Loucy (cell line): ENCODE results near the gene IFNLR1.

Source experiments
- H2AFZ ChIP-seq: fragments of 200-600 bp; sonication (generic); 2 replicates; pipeline ENCODE4 v1.6.0; 2016; ENCODE audit warnings: antibody characterized with exemption, mild to moderate bottlenecking, low read length, moderate library complexity
- H3F3A ChIP-seq: fragments of 200-600 bp; 2 replicates; pipeline ENCODE4 v1.6.0; 2016; ENCODE audit warnings: antibody characterized with exemption, low read depth, mild to moderate bottlenecking
- H3K27me3 ChIP-seq: fragments of 200-600 bp; sonication (generic); 2 replicates; pipeline ENCODE4 v1.6.1; 2014; ENCODE audit warnings: low read length, mild to moderate bottlenecking; ENCODE audit not compliant: insufficient read depth, poor library complexity, severe bottlenecking
- H3K36me3 ChIP-seq: fragments of 200-600 bp; sonication (generic); 2 replicates; pipeline ENCODE4 v1.6.1; 2016; ENCODE audit warnings: low read length; ENCODE audit not compliant: insufficient read depth
- H3K4me1 ChIP-seq: fragments of 200-600 bp; sonication (generic); 2 replicates; pipeline ENCODE4 v1.5.1; 2014; ENCODE audit warnings: low read length, mild to moderate bottlenecking; ENCODE audit not compliant: insufficient read depth, poor library complexity, severe bottlenecking
- H3K4me2 ChIP-seq: fragments of 200-600 bp; sonication (generic); 2 replicates; pipeline ENCODE4 v1.6.0; 2014; ENCODE audit warnings: antibody characterized with exemption, low read length, low read depth, mild to moderate bottlenecking; ENCODE audit not compliant: poor library complexity, severe bottlenecking
- H3K4me3 ChIP-seq: fragments of 200-600 bp; sonication (generic); 2 replicates; pipeline ENCODE4 v1.5.1; 2014; ENCODE audit warnings: low read length, mild to moderate bottlenecking, mixed read lengths; ENCODE audit not compliant: poor library complexity, severe bottlenecking
- H3K79me2 ChIP-seq: fragments of 200-600 bp; sonication (generic); 2 replicates; pipeline ENCODE4 v1.6.1; 2014; ENCODE audit warnings: low read length; ENCODE audit not compliant: insufficient read depth
- H3K9ac ChIP-seq: fragments of 200-600 bp; sonication (generic); 2 replicates; pipeline ENCODE4 v1.6.0; 2014; ENCODE audit warnings: mild to moderate bottlenecking, low read depth, low read length, moderate library complexity; ENCODE audit not compliant: poor library complexity, severe bottlenecking
- H3K9me2 ChIP-seq: fragments of 200-600 bp; sonication (generic); replicated peaks from 2 replicates; pipeline ENCODE4 v1.6.1; 2016; ENCODE audit warnings: low read depth, low read length, mixed read lengths
- H3K9me3 ChIP-seq: fragments of 200-600 bp; sonication (generic); 2 replicates; pipeline ENCODE4 v1.6.1; 2014; ENCODE audit warnings: mild to moderate bottlenecking, antibody characterized with exemption, low read length, low read depth; ENCODE audit not compliant: insufficient read depth
- H4K20me1 ChIP-seq: fragments of 200-600 bp; sonication (generic); 2 replicates; pipeline ENCODE4 v1.6.0; 2014; ENCODE audit warnings: antibody characterized with exemption, low read length, mild to moderate bottlenecking; ENCODE audit not compliant: insufficient read depth, poor library complexity, severe bottlenecking
- EZH2phosphoT487 ChIP-seq: fragments of 200-600 bp; IDR thresholded peaks from 2 replicates; pipeline ENCODE4 v1.6.1; 2018; ENCODE audit warnings: antibody characterized with exemption, mild to moderate bottlenecking, moderate library complexity, borderline replicate concordance
- TF ChIP-seq, protein P1 (sequence below): fragments of 200-600 bp; sonication (generic); conservative IDR thresholded peaks from 2 replicates; pipeline ENCODE4 v1.5.1; 2014; ENCODE audit warnings: mild to moderate bottlenecking, antibody characterized with exemption, low read length

Gene IFNLR1

DNA sequence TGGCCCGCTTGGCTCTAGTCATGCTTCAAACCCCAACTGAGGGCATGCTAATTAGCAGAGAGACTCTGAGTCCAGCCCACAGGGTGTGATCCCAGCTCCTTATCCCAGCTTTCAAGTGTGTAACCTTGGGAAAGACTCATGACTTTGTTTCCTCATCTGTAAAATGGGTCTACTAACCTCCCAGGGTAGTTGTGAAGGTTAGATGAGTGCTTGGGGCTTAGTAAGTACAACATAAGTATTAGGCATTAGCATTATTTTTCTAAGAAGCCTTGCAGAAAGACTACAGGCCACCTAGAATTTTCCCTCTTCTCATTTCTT is 78.0 kb downstream of the IFNLR1 start:
- Histone ChIP-seq H2AFZ (no peak overlapping the region), H3K4me3 (no peak overlapping the region), H3F3A (no peaks in the 10 kb centered on the region), H3K4me2 (no peak overlapping the region), H3K9me2 (no peaks in the 10 kb centered on the region), H3K27me3 (no peaks in the 10 kb centered on the region), H3K9ac (no peak overlapping the region), H3K79me2 (no peaks in the 10 kb centered on the region), H3K9me3 (no peaks in the 10 kb centered on the region), H4K20me1 (no peaks in the 10 kb centered on the region), H3K36me3 (no peaks in the 10 kb centered on the region), H3K4me1 (peaks cover 5% of the 10 kb centered on the region)
- TF ChIP-seq, protein P1, sequence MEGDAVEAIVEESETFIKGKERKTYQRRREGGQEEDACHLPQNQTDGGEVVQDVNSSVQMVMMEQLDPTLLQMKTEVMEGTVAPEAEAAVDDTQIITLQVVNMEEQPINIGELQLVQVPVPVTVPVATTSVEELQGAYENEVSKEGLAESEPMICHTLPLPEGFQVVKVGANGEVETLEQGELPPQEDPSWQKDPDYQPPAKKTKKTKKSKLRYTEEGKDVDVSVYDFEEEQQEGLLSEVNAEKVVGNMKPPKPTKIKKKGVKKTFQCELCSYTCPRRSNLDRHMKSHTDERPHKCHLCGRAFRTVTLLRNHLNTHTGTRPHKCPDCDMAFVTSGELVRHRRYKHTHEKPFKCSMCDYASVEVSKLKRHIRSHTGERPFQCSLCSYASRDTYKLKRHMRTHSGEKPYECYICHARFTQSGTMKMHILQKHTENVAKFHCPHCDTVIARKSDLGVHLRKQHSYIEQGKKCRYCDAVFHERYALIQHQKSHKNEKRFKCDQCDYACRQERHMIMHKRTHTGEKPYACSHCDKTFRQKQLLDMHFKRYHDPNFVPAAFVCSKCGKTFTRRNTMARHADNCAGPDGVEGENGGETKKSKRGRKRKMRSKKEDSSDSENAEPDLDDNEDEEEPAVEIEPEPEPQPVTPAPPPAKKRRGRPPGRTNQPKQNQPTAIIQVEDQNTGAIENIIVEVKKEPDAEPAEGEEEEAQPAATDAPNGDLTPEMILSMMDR, result no peak
- no peak for TF ChIP-seq EZH2phosphoT487

DNA sequence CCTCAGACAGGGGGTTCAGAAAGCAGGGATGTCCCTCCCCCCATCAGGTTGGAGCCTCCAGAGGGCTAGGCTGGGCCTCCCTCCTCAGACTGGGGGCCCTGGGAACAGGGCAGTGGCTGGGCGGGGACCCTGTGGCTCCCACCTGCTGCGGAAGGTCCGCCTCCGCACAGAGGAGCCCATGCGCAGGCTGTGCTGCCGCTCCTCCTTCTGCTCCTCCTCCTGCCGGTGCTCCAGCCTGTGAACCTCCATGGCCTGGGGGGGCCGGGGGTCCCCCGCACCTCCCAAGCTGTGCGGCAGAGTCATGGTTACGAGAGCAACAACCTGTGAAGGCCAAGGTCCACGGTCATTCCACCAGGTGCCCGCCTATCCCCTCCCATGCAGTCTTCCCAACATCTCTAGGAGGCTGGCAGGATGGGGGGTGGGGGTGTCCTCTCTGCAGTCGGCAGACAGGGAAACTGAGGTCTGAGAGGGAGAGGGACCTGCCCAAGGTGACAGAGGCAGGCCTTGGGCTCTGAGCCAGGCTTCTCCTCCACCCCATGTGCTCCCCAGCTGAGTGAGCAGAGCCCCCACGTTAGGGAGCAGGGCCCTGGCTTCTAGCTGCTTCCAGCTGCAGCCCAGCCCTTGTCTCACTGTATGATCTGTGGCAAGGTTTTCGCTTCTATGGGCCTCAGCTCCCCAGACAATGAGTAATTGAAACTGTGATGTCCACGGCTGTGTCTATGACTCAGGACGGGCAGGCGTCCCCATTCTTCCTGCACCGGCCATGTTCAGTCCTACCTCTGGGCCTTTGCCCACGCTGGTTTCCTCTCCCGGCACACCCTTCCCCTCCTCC is 78.5 kb downstream of the IFNLR1 start:
- Histone ChIP-seq H2AFZ (no peak overlapping the region), H3K4me2 (no peak overlapping the region), H3K36me3 (no peaks in the 10 kb centered on the region), H3K4me1 (peaks cover 5% of the 10 kb centered on the region), H3K9me3 (no peaks in the 10 kb centered on the region), H3K9me2 (no peaks in the 10 kb centered on the region), H3K9ac (no peak overlapping the region), H3K27me3 (no peaks in the 10 kb centered on the region), H3K4me3 (no peak overlapping the region), H3F3A (no peaks in the 10 kb centered on the region), H4K20me1 (no peaks in the 10 kb centered on the region), H3K79me2 (no peaks in the 10 kb centered on the region)
- TF ChIP-seq EZH2phosphoT487, result no peak

DNA sequence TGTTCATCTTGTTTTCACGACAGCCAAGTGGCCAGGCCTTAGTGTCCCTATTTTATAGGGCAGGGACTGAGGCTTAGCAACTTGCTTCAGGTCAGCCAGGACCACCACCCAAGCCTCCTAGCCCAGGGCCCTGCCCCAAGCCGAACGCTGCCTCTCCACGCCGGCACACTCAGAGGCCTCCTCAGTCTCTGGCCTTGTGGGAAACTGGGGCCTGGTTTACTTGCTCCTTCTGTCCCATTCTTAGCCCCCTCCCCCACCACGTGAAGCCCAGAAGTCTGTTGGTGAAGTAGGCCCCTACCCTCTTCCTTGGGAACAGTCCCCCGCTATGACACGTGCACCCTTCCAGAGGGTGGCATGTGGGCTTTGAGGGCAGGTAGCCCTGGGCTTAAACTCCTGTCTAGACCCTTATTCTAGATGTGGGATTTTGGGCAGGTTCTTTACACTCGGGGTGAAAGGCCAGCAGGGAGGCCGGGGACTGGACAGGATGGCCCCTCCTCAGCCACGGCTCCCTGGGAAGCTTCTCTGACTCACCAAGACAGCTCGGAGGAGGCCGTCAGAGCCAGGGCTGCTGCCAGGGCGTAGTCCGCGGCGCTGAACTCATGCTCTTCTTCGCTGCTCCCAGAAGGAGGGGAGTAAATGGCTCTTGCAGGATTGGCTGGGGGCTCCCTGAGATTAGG is 79.5 kb downstream of the IFNLR1 start:
- no peak overlapping the region for H3K9ac ChIP-seq
- no peak overlapping the region for H2AFZ ChIP-seq
- H3K9me3 ChIP-seq, result no peaks in the 10 kb centered on the region
- no peaks in the 10 kb centered on the region for H3K27me3 ChIP-seq
- no peaks in the 10 kb centered on the region for H4K20me1 ChIP-seq
- TF ChIP-seq, protein P1, result no peak
- no peak for TF ChIP-seq EZH2phosphoT487
- H3K4me3 ChIP-seq, result no peak overlapping the region
- H3K4me2 ChIP-seq, result no peak overlapping the region
- no peaks in the 10 kb centered on the region for H3K79me2 ChIP-seq
- no peaks in the 10 kb centered on the region for H3F3A ChIP-seq
- no peaks in the 10 kb centered on the region for H3K36me3 ChIP-seq
- H3K9me2 ChIP-seq, result no peaks in the 10 kb centered on the region
- H3K4me1 ChIP-seq, result peaks cover 5% of the 10 kb centered on the region
